ENCODE data around the gene ZNF639.
"Not testable (repeated sequence)": the region's sequence is repeated elsewhere in the genome, so short reads cannot be mapped to it uniquely, and the experiment has no call there.

Gene ZNF639, protein sequence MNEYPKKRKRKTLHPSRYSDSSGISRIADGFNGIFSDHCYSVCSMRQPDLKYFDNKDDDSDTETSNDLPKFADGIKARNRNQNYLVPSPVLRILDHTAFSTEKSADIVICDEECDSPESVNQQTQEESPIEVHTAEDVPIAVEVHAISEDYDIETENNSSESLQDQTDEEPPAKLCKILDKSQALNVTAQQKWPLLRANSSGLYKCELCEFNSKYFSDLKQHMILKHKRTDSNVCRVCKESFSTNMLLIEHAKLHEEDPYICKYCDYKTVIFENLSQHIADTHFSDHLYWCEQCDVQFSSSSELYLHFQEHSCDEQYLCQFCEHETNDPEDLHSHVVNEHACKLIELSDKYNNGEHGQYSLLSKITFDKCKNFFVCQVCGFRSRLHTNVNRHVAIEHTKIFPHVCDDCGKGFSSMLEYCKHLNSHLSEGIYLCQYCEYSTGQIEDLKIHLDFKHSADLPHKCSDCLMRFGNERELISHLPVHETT

GRCh38 chr3:179322286-179323196 is at the start of gene ZNF639:
Gene ZNF639 (plus strand): TSS chr3:179323031. CDS start chr3:179328294, 5,263 bp downstream.
- no peak for FAIRE-seq

DNA sequence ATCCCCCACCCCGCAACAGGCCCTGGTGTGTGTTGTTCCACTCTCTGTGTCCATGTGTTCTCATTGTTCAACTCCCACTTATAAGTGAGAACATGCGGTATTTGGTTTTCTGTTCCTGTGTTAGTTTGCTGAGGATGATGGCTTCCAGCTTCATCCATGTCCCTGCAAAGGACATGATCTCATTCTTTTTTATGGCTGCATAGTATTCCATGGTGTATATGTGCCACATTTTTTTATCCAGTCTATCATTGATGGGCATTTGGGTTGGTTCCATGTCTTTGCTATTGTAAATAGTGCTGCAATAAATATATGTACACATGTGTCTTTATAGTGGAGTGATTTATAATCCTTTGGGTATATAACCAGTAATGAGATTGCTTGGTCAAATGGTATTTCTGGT is 48.4 kb upstream of the ZNF639 start:
- FAIRE-seq = not testable (repeated sequence)

GRCh38 chr3:179276001-179276400 is 46.8 kb upstream of the ZNF639 start:
- FAIRE-seq = no peak

GRCh38 chr3:179276743-179277142 is 46.1 kb upstream of the ZNF639 start:
- no peak for FAIRE-seq

GRCh38 chr3:179278151-179278550 is 44.7 kb upstream of the ZNF639 start:
- no peak for FAIRE-seq

DNA sequence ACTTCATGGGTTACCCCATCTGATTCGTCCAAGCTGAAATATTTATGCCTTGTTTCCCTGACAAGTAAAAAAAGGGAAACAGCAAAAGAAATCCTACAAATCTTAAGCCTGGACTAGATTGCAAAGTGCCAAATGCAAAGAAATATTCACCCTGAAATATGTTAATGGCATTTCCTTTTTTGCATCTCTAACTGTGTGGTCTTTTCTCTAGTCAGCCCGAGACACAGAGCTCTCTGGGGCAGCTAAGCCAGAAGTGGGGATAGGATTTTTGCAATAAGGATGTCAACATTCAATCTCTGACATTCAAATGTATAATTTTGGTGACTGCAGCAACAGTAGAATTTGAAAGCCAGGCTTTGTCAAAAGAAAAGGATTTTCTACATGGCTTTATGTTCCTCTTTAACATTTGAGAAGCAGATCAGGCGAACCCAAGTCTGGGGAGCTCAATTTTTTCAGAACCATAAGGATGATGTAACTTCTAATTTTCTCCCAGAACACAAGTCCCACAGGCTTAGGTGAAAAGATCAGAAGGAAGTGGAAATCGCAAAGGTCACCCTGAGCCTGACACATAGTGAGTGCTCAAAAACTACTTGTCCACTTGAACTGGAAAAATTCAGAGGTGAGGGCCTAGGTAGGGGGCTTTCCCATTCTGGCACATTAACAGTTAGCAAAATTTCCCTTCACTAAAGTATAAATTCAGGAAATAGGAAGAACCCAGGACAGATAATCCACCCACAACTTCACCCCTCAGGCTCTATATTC is 43.7 kb upstream of the ZNF639 start:
- FAIRE-seq = no peak

GRCh38 chr3:179279837-179280236 is 43.0 kb upstream of the ZNF639 start:
- FAIRE-seq = no peak

- FAIRE-seq = no peak
Observed at GRCh38 chr3:179281825-179282224, 41.0 kb upstream of the ZNF639 start.

DNA sequence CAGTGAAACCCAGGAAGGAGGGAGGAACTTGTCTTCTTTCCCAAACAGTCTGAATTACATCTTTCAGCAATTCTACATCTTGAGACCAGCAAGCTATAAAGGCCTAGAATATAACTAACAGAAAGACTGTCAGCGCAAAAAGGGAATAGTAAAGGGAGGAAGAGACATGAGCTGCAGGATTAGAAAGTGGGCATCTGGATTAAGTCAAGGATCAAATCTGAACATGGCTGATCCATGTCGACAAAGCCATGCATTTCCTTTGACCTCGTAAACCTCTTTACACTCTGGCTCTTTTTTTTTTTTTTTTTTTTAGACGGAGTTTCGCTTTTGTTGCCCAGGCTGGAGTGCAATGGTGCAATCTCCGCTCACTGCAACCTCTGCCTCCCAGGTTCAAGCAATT is 36.5 kb upstream of the ZNF639 start:
- FAIRE-seq = no peak

DNA sequence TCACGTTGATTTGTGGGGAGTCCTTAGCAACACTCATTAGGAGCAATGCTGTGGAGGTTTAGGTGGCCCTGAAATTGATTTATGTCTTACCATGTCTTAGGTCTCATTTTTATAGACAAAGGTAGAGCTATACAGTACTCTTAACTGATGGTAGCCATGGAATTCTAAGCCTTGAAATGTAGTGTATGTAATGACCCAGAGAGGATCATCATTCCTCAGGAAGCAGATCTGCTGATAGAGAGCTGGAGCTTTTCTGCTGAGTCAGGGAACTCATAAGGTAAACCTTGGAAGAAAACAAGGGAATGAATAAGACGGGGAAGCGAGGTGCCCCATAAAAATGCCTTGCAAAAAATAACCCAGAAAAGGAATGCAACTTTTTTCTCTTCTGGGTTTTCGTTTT is 34.0 kb upstream of the ZNF639 start:
- FAIRE-seq = no peak

DNA sequence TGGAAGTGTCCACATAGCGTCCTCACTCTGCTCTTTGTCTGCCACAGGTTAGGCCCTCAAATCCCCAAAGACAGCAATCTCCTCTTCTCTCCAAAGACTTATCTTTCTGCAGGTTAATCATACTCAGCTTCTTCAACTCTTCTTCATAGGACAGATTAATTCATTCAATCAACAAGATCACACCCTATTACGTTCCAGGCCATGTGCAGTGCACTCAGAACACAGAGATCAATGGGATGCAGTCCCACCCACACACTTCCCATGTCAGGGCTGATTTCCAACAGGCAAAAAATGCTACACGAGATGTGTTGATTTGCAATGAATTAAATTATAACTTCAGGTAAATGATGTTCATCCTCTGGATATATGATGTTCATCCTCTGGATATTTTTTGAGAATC is 33.5 kb upstream of the ZNF639 start:
- FAIRE-seq = no peak

DNA sequence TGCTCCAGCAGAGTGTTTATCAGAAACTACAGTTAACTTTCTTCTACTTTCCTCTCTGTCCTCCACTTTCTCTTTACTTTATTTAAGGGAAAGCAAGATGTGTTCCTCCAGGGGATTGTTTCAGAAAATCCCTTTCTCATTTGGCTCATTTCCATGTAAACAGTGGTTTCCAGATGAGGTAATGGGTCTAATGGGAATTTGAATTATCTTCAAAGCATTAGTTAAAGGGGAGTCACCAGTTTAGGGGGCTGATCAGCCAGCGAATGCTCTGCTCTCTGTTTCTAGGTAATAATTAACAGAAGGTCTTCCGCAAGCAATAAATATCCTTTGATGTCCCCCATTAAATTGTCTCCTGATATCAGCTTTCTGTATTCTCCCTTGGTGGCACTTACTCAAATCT is 30.4 kb upstream of the ZNF639 start:
- no peak for FAIRE-seq

DNA sequence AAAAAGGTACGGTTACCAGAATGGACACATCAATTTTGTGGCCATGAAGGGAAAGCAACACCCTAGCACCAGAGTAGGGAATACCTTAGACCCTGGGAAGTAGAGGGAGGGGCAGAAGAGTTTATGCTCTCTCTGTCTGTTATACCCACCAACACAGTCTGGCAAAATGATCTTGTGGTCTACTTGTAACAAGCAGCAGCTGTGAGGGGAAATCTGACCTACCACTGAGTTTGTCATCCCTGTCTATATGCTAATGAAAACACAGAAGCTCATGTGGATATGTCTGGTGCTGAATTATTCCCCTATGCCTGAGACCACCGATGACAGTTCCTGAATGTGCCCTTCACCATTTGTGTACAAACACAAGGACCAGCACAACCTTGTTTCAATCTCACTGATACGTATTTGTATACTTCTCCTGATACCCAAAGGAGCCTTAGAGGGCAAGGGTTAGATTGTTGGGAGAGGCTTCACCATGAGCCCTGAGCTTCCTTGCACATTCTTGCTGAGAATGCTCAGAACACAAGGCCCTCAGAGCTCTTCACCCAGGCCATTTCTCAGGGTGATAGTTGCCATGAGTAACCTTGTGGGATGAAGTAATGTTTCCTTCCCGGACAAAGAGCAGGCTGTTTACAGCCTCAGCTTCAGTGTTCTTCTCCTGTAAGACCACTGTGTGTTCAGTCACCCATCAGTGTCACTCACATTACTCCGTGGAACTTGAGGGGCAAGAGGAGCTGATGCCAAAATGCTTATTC is 24.7 kb upstream of the ZNF639 start:
- no peak for FAIRE-seq

DNA sequence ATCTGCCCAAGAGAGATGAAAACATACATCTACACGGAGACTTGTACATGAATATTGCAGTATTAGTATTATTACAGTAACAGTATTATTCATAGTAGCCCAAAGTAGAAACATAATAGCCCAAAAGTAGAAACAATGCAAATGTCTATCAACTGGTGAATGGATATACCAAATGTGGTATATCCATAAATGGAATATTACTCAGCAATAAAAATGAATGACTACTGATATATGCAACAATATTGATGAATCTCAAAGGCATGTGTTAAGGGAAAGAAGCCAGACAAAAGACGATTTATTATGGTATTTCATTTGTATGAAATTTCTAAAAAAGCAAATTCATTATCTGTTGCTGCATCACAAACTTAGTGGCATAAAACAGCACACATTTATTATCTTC is 23.5 kb upstream of the ZNF639 start:
- FAIRE-seq = no peak

- no peak for FAIRE-seq
Observed at GRCh38 chr3:179299999-179300613, 22.7 kb upstream of the ZNF639 start.

DNA sequence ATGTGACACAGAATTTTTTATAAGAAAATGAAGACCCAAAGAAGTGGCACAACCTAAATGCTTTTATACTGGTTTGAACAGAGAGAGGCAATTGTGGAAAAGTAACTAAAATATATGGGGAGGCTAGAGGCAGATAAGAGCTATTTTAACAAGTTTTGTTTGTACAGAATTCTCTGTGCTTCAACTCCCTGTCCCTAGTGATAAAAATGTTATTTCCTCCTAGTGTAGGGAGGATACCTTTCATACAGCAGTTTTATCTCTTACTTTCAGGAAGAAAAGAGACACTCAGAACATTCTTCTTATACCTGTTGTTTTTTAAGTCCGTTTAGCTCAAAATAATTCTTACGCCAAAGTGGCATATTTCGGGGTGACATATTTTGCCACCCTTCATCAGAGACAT is 21.2 kb upstream of the ZNF639 start:
- no peak for FAIRE-seq

DNA sequence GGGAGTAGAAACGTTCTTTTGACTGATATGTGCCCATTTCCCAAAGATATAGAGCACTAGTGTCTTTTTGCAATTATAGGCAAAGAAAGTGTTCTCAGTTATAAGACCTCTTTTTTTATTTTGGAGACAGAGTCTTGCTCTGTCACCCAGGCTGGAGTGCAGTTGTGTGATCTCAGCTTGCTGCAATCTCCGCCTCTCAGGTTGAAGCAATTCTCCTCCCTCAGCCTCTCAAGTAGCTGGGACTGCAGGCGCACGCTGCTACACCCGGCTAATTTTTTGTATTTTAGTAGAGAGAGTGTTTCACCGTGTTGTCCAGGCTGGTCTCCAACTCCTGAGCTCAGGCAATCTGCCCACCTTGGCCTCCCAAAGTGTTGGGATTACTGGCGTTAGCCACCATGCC is 20.7 kb upstream of the ZNF639 start:
- no peak for FAIRE-seq

GRCh38 chr3:179304605-179305004 is 18.2 kb upstream of the ZNF639 start:
- no peak for FAIRE-seq

DNA sequence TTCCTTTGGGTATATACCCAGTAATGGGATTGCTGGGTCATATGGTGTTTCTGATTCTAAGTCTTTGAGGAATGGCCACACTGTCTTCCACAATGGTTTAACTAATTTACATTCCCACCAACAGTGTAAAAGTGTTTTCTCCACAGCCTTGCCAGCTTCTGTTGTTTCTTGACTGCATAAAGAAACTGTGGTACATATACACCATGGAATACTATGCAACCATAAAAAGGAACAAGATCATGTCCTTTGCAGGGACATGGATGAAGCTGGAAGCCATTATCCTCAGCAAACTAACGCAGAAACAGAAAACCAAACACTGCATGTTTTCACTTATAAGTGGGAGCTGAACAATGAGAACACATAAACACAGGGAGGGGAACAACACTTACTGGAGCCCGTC is 15.5 kb upstream of the ZNF639 start:
- not testable (repeated sequence) for FAIRE-seq

DNA sequence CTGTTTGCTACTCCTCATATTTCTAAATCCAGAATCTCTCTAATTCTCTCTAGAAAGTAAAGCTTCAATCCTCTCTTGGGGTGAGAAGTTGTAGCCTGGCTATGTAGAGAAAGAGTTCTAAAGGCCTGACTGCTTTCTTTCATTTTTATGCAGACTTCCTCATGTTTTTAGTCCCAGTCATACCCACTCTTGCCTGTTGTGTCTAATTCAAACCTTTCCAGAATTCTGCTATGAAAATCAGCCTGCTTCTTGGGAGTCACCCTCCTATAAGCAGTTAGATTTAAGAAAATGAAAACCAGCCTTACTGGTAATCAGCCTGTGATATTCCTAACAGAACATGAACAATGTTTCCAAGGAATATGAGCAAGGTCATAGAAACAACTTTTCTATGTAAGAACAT is 14.8 kb upstream of the ZNF639 start:
- no peak for FAIRE-seq

- no peak for FAIRE-seq
Observed at GRCh38 chr3:179309225-179310078, 13.4 kb upstream of the ZNF639 start.

Data from A204.1 (cell line).